ENCODE data around the gene C12orf56.
"Not testable (repeated sequence)": the region's sequence is repeated elsewhere in the genome, so short reads cannot be mapped to it uniquely, and the experiment has no call there.

C12orf56 gene

DNA sequence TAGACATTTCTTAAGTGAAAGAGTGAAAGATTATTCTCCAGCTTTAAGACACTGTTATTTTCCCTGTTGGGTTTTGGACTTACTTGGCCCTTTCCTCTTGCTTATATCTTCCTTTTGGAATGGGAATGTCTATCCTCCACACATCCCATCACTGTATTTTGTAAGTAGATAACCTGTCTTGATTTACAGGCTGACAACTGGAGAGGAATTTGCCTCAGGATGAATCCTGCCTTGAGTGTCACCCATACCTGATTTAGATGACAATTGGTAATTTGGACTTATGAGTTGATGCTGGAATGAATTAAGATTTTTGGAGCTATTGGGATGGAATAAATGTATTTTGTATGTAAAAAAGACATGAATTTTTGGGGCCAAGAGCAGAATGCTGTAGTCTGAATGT, 94.3 kb downstream of the C12orf56 start:
- Histone ChIP-seq H3K23ac (ENCODE audit: low read length) (no peak overlapping the region), H2BK120ac (ENCODE audit: low read depth, low read length) (no peak overlapping the region), H3K56ac (ENCODE audit: low read length) (no peak overlapping the region), H3K27me3 (ENCODE audit: insufficient read depth, low read length, poor library complexity) (no peaks in the 10 kb centered on the region), H3K36me3 (ENCODE audit: control insufficient read depth, insufficient read depth, low read length) (no peaks in the 10 kb centered on the region), H3K4ac (ENCODE audit: low read depth, low read length) (no peak overlapping the region), H2BK5ac (ENCODE audit: low read length) (no peak overlapping the region), H3K4me2 (ENCODE audit: low read length) (no peak overlapping the region), H3K79me1 (ENCODE audit: low read length) (no peaks in the 10 kb centered on the region), H3K79me2 (ENCODE audit: control insufficient read depth, insufficient read depth, low read length) (no peaks in the 10 kb centered on the region), H2BK15ac (replicated peaks; ENCODE audit: low read depth) (no peak overlapping the region), H3K27ac (ENCODE audit: low read depth, low read length) (no peak overlapping the region), H3K9ac (ENCODE audit: low read length) (no peak overlapping the region), H3K18ac (ENCODE audit: low read length) (no peak overlapping the region), H4K5ac (ENCODE audit: low read length) (no peak overlapping the region), H2AK5ac (ENCODE audit: low read length) (no peak overlapping the region), H4K8ac (ENCODE audit: low read depth, low read length) (no peak overlapping the region), H3K4me1 (ENCODE audit: control insufficient read depth, low read depth, low read length) (no peaks in the 10 kb centered on the region), H3K4me3 (ENCODE audit: low read length) (no peak overlapping the region)
- no peak for DNase-seq

DNA sequence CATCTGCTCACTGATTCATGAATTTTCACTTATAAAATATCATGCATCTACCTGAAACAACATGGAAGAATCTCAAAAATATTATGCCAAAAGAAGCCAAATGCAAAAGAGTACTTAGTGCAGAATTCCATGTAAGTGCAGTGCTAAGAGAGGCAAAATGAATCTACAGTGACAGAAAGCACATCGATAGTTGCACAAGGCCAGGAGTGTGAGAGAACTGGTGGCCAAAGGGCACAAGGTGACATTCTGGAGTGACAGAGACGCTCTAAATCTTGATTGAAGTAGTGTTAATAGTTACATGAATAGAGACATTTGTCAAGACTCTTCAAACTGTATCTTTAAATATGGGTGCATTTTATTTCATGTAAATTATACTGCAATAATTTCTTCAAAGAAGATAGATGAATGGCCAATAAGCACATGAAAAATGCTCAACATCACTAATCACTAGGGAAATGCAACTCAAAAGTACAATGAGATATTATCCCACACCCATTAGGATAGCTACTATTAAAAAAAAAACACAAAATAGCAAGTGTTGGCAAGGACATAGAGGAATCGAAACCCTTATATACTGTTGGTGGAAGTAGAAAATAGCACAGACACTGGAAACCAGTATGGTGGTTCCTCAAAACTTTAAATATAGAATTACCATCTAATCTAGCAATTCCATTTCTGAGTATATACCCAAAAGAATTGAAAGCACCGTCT, 96.7 kb downstream of the C12orf56 start:
- H3K4ac ChIP-seq (ENCODE audit: low read depth, low read length) = no peak overlapping the region
- H4K8ac ChIP-seq (ENCODE audit: low read depth, low read length) = no peak overlapping the region
- H2BK5ac ChIP-seq (ENCODE audit: low read length) = no peak overlapping the region
- WGBS (ENCODE audit: extremely low coverage, insufficient coverage, low lambda C conversion rate) = no CpG with 5 or more reads among the region's 4 CpGs
- no peak overlapping the region for H3K56ac ChIP-seq (ENCODE audit: low read length)
- no peak overlapping the region for H3K27ac ChIP-seq (ENCODE audit: low read depth, low read length)
- H4K5ac ChIP-seq (ENCODE audit: low read length) = no peak overlapping the region
- no peak overlapping the region for H2BK120ac ChIP-seq (ENCODE audit: low read depth, low read length)
- no peak overlapping the region for H2AK5ac ChIP-seq (ENCODE audit: low read length)
- no peak for DNase-seq
- no peak overlapping the region for H3K9ac ChIP-seq (ENCODE audit: low read length)
- no peaks in the 10 kb centered on the region for H3K36me3 ChIP-seq (ENCODE audit: control insufficient read depth, insufficient read depth, low read length)
- no peak overlapping the region for H3K4me2 ChIP-seq (ENCODE audit: low read length)
- no peak overlapping the region for H3K23ac ChIP-seq (ENCODE audit: low read length)
- no peaks in the 10 kb centered on the region for H3K79me1 ChIP-seq (ENCODE audit: low read length)
- no peaks in the 10 kb centered on the region for H3K27me3 ChIP-seq (ENCODE audit: insufficient read depth, low read length, poor library complexity)
- no peak overlapping the region for H2BK15ac ChIP-seq (replicated peaks; ENCODE audit: low read depth)
- H3K18ac ChIP-seq (ENCODE audit: low read length) = no peak overlapping the region
- H3K79me2 ChIP-seq (ENCODE audit: control insufficient read depth, insufficient read depth, low read length) = no peaks in the 10 kb centered on the region
- no peaks in the 10 kb centered on the region for H3K4me1 ChIP-seq (ENCODE audit: control insufficient read depth, low read depth, low read length)
- H3K4me3 ChIP-seq (ENCODE audit: low read length) = no peak overlapping the region

DNA sequence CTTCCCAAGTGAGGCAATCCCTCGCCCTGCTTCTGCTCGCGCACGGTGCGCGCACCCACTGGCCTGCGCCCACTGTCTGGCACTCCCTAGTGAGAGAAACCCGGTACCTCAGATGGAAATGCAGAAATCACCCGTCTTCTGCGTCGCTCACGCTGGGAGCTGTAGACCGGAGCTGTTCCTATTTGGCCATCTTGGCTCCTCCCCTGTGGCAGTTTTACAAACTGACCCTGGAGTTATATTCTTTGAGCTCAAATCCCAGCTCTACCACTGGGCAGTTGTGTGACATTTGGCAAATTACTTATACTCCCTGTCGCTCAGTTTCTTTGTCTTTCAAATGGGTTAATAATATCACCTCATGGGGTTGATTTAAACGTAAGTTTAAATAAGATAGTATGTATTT, 97.4 kb downstream of the C12orf56 start:
- not testable (repeated sequence) for H4K5ac ChIP-seq (ENCODE audit: low read length); H3K36me3 ChIP-seq (ENCODE audit: control insufficient read depth, insufficient read depth, low read length); H3K18ac ChIP-seq (ENCODE audit: low read length); H2BK120ac ChIP-seq (ENCODE audit: low read depth, low read length); H2AK5ac ChIP-seq (ENCODE audit: low read length); H3K23ac ChIP-seq (ENCODE audit: low read length); H3K4me1 ChIP-seq (ENCODE audit: control insufficient read depth, low read depth, low read length); H3K27me3 ChIP-seq (ENCODE audit: insufficient read depth, low read length, poor library complexity); H2BK5ac ChIP-seq (ENCODE audit: low read length); H3K9ac ChIP-seq (ENCODE audit: low read length); H3K56ac ChIP-seq (ENCODE audit: low read length); H3K79me2 ChIP-seq (ENCODE audit: control insufficient read depth, insufficient read depth, low read length); H3K27ac ChIP-seq (ENCODE audit: low read depth, low read length); H4K8ac ChIP-seq (ENCODE audit: low read depth, low read length); H3K79me1 ChIP-seq (ENCODE audit: low read length); H3K4me2 ChIP-seq (ENCODE audit: low read length); H2BK15ac ChIP-seq (replicated peaks; ENCODE audit: low read depth); H3K4ac ChIP-seq (ENCODE audit: low read depth, low read length); H3K4me3 ChIP-seq (ENCODE audit: low read length); DNase-seq
- no CpG with 5 or more reads among the region's 15 CpGs for WGBS (ENCODE audit: extremely low coverage, insufficient coverage, low lambda C conversion rate)

DNA sequence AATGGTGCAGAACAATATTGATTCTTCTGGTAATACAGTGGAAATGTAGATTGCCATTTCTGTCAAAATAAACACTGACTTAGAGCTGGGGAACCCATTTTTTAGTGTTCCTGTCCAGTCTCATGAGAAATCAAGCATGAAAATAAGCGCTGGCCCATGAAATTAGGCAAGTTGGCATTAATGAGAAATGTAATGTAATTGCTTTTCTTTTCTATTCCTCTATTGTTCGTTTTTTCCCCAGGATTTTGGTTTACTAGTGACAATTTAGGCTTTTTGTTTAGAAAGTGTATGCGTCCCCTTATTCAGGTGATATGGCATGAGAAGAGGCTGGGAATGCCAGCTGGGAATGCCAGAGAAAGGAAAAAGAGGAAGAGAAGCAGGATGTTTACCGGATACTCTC, 104.0 kb downstream of the C12orf56 start:
- H3K23ac ChIP-seq (ENCODE audit: low read length) = no peak overlapping the region
- H4K5ac ChIP-seq (ENCODE audit: low read length) = no peak overlapping the region
- H3K56ac ChIP-seq (ENCODE audit: low read length) = no peak overlapping the region
- H3K27me3 ChIP-seq (ENCODE audit: insufficient read depth, low read length, poor library complexity) = no peaks in the 10 kb centered on the region
- H3K9ac ChIP-seq (ENCODE audit: low read length) = no peak overlapping the region
- H3K4ac ChIP-seq (ENCODE audit: low read depth, low read length) = no peak overlapping the region
- H2BK120ac ChIP-seq (ENCODE audit: low read depth, low read length) = no peak overlapping the region
- no peak overlapping the region for H3K18ac ChIP-seq (ENCODE audit: low read length)
- no peaks in the 10 kb centered on the region for H3K36me3 ChIP-seq (ENCODE audit: control insufficient read depth, insufficient read depth, low read length)
- no peaks in the 10 kb centered on the region for H3K79me1 ChIP-seq (ENCODE audit: low read length)
- no peaks in the 10 kb centered on the region for H3K4me1 ChIP-seq (ENCODE audit: control insufficient read depth, low read depth, low read length)
- no peak overlapping the region for H3K4me2 ChIP-seq (ENCODE audit: low read length)
- H2AK5ac ChIP-seq (ENCODE audit: low read length) = no peak overlapping the region
- no peak overlapping the region for H4K8ac ChIP-seq (ENCODE audit: low read depth, low read length)
- H2BK5ac ChIP-seq (ENCODE audit: low read length) = no peak overlapping the region
- WGBS (ENCODE audit: extremely low coverage, insufficient coverage, low lambda C conversion rate) = no CpG with 5 or more reads among the region's 4 CpGs
- no peak for DNase-seq
- no peaks in the 10 kb centered on the region for H3K79me2 ChIP-seq (ENCODE audit: control insufficient read depth, insufficient read depth, low read length)
- no peak overlapping the region for H2BK15ac ChIP-seq (replicated peaks; ENCODE audit: low read depth)
- H3K4me3 ChIP-seq (ENCODE audit: low read length) = no peak overlapping the region
- no peak overlapping the region for H3K27ac ChIP-seq (ENCODE audit: low read depth, low read length)

DNA sequence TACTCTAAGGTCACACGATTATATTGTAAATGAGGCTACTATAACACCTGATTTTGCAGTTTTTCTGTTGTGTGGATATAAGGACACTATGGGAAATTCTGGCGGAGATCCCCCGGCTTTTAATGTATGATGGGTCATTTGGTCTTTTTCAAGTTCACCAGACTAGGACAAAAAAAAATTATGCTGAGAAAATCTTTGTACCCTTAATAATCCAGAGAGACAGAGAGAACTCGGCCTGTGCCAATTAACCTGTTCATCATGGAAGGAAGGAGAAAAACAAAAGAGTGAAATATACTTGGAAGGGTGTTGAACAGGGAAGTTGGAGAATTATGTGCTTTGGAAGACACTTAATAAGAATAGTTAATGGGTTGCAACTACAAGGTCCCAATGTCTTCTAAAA, 106.3 kb downstream of the C12orf56 start:
- no peak overlapping the region for H3K4ac ChIP-seq (ENCODE audit: low read depth, low read length)
- no peaks in the 10 kb centered on the region for H3K27me3 ChIP-seq (ENCODE audit: insufficient read depth, low read length, poor library complexity)
- no peak overlapping the region for H3K27ac ChIP-seq (ENCODE audit: low read depth, low read length)
- no peak for DNase-seq
- WGBS (ENCODE audit: extremely low coverage, insufficient coverage, low lambda C conversion rate) = no CpG with 5 or more reads among the region's 4 CpGs
- H2BK120ac ChIP-seq (ENCODE audit: low read depth, low read length) = no peak overlapping the region
- H3K36me3 ChIP-seq (ENCODE audit: control insufficient read depth, insufficient read depth, low read length) = no peaks in the 10 kb centered on the region
- H3K79me1 ChIP-seq (ENCODE audit: low read length) = no peaks in the 10 kb centered on the region
- no peak overlapping the region for H3K4me3 ChIP-seq (ENCODE audit: low read length)
- H4K8ac ChIP-seq (ENCODE audit: low read depth, low read length) = no peak overlapping the region
- H3K79me2 ChIP-seq (ENCODE audit: control insufficient read depth, insufficient read depth, low read length) = no peaks in the 10 kb centered on the region
- no peak overlapping the region for H3K4me2 ChIP-seq (ENCODE audit: low read length)
- H2BK5ac ChIP-seq (ENCODE audit: low read length) = no peak overlapping the region
- H2BK15ac ChIP-seq (replicated peaks; ENCODE audit: low read depth) = no peak overlapping the region
- no peak overlapping the region for H3K23ac ChIP-seq (ENCODE audit: low read length)
- H3K4me1 ChIP-seq (ENCODE audit: control insufficient read depth, low read depth, low read length) = no peaks in the 10 kb centered on the region
- H3K18ac ChIP-seq (ENCODE audit: low read length) = no peak overlapping the region
- H3K9ac ChIP-seq (ENCODE audit: low read length) = no peak overlapping the region
- H4K5ac ChIP-seq (ENCODE audit: low read length) = no peak overlapping the region
- H3K56ac ChIP-seq (ENCODE audit: low read length) = no peak overlapping the region
- H2AK5ac ChIP-seq (ENCODE audit: low read length) = no peak overlapping the region

DNA sequence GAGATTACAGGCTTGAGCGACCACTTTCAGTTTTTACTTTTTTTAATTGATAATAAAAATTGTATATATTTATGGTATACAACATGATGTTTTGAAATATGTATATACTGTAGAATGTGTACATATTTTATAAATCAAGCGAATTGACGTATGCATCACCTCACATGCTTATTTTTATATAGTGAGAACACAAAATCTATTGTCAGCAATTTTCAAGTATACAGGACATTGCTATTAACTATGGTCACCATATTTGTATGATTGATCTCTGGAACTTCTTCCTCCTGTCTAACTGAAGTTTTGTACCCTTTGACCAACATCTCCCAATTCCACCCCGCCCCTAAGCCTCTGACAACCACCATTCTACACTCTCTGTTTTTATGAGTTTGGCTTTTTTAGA, 112.1 kb downstream of the C12orf56 start:
- Histone ChIP-seq H3K27me3 (ENCODE audit: insufficient read depth, low read length, poor library complexity) (no peaks in the 10 kb centered on the region), H3K27ac (ENCODE audit: low read depth, low read length) (no peak overlapping the region), H2BK120ac (ENCODE audit: low read depth, low read length) (no peak overlapping the region), H3K18ac (ENCODE audit: low read length) (no peak overlapping the region), H4K5ac (ENCODE audit: low read length) (no peak overlapping the region), H2BK5ac (ENCODE audit: low read length) (no peak overlapping the region), H3K79me2 (ENCODE audit: control insufficient read depth, insufficient read depth, low read length) (no peaks in the 10 kb centered on the region), H3K4me1 (ENCODE audit: control insufficient read depth, low read depth, low read length) (no peaks in the 10 kb centered on the region), H2BK15ac (replicated peaks; ENCODE audit: low read depth) (no peak overlapping the region), H3K56ac (ENCODE audit: low read length) (no peak overlapping the region), H3K36me3 (ENCODE audit: control insufficient read depth, insufficient read depth, low read length) (no peaks in the 10 kb centered on the region), H2AK5ac (ENCODE audit: low read length) (no peak overlapping the region), H3K9ac (ENCODE audit: low read length) (no peak overlapping the region), H3K4me2 (ENCODE audit: low read length) (no peak overlapping the region), H3K4ac (ENCODE audit: low read depth, low read length) (no peak overlapping the region), H4K8ac (ENCODE audit: low read depth, low read length) (no peak overlapping the region), H3K23ac (ENCODE audit: low read length) (no peak overlapping the region), H3K4me3 (ENCODE audit: low read length) (no peak overlapping the region), H3K79me1 (ENCODE audit: low read length) (no peaks in the 10 kb centered on the region)
- DNase-seq = no peak
- no CpG with 5 or more reads among the region's 4 CpGs for WGBS (ENCODE audit: extremely low coverage, insufficient coverage, low lambda C conversion rate)
